ENCODE data around the gene CNKSR3.

The CNKSR3 gene

GRCh38 chr6:154390034-154390433 lies 120.5 kb downstream of the CNKSR3 start:
- no peak for DNase-seq (ENCODE audit: low read depth in 2 of 3, low spot score in 1 of 3)

- DNase-seq (ENCODE audit: low read depth in 2 of 3, low spot score in 1 of 3), result no peak
Measured at GRCh38 chr6:154388803-154389202, 121.7 kb downstream of the CNKSR3 start.

DNA sequence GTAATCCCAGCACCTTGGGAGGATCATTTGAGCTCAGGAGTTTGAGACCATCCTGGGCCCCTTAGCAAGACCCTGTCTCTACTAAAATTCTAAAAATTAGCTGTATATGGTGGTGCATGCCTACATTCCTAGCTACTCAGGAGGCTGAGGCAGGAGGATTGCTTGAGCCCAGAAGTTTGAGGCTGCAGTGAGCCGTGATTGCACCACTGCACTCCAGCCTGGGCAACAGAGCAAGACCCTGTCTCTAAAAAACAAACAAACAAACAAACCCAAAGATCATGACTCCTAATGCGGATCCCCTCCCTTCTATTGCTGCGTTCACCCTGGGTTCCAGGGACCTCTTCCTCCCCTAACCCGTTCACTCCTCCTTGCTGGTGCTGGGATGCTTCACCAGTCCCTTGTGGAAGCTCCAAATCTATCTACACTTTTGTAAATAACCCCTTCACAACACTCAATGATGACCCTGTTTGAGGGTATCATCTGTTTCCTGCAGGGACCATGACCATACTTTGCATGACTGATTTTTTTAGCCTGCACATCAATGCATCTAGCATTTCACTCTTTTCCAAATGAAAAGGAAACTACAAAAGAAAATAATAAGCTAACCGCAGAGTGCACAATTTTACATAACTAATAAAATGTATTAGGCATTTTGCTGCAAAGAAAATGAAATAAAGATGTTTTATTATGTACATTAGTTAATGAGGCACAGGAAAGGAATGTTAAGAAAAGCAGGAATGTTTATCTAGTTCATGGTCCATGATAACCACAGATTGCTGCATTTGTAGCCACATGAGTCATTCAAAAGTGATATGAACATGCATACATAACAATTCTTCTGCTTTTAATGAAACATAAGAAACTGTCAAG lies 123.4 kb downstream of the CNKSR3 start:
- DNase-seq (ENCODE audit: low read depth in 2 of 3, low spot score in 1 of 3), result no peak

GRCh38 chr6:154384191-154384590 lies 126.3 kb downstream of the CNKSR3 start:
- no peak for DNase-seq (ENCODE audit: low read depth in 2 of 3, low spot score in 1 of 3)

GRCh38 chr6:154383273-154383672 lies 127.2 kb downstream of the CNKSR3 start:
- DNase-seq (ENCODE audit: low read depth in 2 of 3, low spot score in 1 of 3), result no peak

DNA sequence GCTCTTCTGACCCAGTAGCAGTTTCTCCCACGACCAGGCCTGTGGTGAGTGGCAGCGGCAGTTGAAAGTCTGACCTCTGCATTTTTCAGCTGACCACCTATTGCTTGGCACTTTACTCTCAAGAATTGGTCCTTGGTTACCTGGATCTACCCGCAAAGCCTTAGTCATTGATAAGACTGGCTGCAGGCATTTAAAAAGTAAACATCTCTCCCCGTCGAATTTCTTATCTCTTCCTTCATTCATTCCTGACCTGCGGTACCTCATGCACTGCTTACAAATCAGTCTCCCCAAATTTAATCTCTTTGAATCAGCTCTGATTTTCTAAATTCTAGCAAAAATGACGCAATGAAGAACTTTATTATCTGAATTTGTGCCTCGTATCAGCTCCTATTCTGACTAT lies 127.7 kb downstream of the CNKSR3 start:
- DNase-seq (ENCODE audit: low read depth in 2 of 3, low spot score in 1 of 3), result no peak

DNA sequence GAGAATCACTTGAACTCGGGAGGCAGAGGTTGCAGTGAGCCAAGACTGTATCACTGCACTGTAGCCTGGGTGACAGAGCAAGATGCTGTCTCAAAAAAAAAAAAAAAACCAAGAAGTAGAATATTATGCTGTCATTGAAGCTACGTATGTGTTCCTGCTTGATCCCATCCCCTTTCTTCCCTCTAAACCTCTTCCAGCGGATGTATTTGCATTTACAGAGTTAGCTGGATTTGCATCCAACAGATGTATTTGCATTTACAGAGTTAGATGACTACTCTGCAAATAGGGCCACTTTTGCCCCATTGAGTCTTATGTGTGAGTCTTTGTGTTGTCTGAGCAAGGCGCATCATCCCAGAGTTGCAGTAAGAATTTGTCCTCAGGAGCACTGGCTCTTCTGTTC lies 128.9 kb downstream of the CNKSR3 start:
- DNase-seq (ENCODE audit: low read depth in 2 of 3, low spot score in 1 of 3), result no peak

DNA sequence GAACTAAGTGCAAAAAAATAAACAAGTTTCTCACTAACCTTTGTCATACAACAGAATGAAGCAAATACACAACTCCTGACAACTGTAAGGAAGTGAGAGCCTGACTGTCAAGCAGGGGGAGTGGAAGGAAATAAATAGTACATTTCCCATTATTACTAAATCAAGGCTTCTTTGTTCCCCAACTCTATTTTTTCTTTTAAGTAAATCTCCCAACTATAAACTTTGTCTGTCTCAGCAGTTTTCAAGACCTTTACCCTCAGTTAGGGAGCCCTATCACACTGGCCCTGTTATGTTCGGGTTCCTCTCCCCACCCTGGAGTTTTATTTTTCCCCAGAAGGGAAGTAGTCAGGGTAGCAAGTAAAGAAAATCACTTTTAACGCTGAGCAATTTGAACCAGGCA lies 129.7 kb downstream of the CNKSR3 start:
- no peak for DNase-seq (ENCODE audit: low read depth in 2 of 3, low spot score in 1 of 3)

DNA sequence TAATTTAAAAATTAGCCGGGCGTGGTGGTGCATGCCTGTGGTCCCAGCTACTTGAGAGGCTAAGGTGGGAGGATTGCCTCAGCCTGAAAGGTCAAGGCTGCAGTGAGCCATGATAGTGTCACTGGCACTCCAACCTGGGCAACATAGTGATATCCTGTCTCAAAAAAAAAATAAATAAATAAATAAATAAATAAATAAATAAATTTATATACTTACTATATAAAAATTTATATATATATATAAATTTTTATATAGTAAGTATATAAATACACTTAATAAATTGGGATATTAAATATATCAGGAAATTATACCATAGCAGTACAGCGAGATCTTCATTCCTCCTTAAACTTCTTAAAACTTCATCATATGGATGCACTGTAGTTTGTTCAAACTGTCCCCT lies 130.9 kb downstream of the CNKSR3 start:
- DNase-seq (ENCODE audit: low read depth in 2 of 3, low spot score in 1 of 3), result no peak

GRCh38 chr6:154378518-154378917 lies 132.0 kb downstream of the CNKSR3 start:
- DNase-seq (ENCODE audit: low read depth in 2 of 3, low spot score in 1 of 3), result no peak

- no peak for DNase-seq (ENCODE audit: low read depth in 2 of 3, low spot score in 1 of 3)
Measured at GRCh38 chr6:154377726-154378125, 132.8 kb downstream of the CNKSR3 start.

- no peak for DNase-seq (ENCODE audit: low read depth in 2 of 3, low spot score in 1 of 3)
Measured at GRCh38 chr6:154373971-154374370, 136.5 kb downstream of the CNKSR3 start.

GRCh38 chr6:154371281-154371680 lies 139.2 kb downstream of the CNKSR3 start:
- no peak for DNase-seq (ENCODE audit: low read depth in 2 of 3, low spot score in 1 of 3)

DNA sequence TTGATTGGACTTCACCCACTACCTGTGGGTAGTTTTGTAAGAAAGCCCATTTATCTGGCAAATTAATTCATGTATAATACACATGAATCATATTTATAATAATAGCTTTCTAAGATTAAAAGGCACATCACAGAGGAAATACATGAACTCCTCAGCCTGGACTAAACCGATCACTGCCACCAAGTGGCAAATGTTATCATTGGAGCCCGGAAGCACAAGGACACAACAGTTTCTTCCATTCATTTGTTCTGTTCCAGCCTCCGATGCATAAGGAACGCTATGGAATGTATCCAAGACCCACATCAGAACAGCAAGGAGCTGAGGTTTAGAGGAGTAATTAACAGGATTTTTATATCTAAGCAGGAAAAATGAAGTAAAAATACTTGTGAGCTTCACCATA lies 139.9 kb downstream of the CNKSR3 start:
- DNase-seq (ENCODE audit: low read depth in 2 of 3, low spot score in 1 of 3), result no peak

GRCh38 chr6:154367839-154368695 lies 142.4 kb downstream of the CNKSR3 start:
- no peak for DNase-seq (ENCODE audit: low read depth in 2 of 3, low spot score in 1 of 3)

DNA sequence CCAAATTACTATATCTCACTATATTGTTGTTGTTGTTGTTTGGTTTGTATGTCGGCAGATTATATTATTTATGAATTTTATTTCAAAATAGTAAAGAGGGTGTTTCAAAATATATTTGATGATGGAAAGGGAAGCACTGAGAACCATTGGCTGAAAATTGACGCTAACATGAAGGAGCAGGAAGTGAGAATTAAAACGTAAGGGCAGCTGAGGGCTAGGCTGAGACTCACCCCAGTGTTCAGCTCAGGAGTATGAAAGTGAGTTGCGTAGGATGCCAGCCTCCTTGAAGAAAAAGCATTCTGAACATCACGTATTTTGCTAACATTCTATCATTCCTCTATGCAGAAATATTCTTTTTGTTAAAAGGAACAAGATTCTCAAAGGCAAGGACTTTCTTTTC lies 143.1 kb downstream of the CNKSR3 start:
- DNase-seq (ENCODE audit: low read depth in 2 of 3, low spot score in 1 of 3), result no peak

DNA sequence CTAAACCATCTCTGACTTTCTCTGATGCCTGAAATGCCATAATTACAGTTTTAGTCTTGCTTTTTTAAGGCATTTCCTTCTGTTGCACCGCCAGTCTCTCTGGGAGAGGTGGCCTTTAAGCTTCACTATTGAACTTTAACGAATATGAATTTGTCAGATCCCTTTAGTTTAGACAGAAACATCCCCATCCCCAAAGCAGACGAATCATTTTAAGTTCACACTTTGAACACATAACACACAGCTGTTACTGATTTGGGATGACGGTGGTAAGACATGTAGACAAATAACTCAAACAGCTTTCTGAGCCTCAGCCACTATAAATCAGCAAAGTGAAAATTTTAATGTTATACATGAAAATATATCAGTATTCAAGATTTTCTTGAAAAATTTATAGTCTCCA lies 146.7 kb downstream of the CNKSR3 start:
- DNase-seq (ENCODE audit: low read depth in 2 of 3, low spot score in 1 of 3), result no peak

- DNase-seq (ENCODE audit: low read depth in 2 of 3, low spot score in 1 of 3), result no peak
Measured at GRCh38 chr6:154361476-154361875, 149.0 kb downstream of the CNKSR3 start.

- DNase-seq (ENCODE audit: low read depth in 2 of 3, low spot score in 1 of 3), result no peak
Measured at GRCh38 chr6:154360476-154360875, 150.0 kb downstream of the CNKSR3 start.

DNA sequence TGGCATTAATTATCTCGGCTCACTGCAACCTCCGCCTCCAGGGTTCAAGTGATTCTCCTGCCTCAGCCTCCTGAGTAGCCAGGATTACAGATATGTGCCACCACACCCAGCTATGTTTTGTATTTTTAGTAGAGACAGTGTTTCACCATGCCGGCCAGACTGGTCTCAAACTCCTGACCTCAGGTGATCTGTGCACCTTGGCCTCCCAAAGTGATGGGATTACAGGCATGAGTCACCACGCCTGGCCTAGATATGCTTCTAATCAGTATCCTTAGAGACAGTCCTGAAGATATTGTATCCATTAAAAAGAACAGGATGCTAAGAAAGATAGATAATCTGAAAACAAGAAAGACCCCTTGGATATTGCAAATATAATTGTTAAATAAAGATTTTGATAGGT lies 150.8 kb downstream of the CNKSR3 start:
- DNase-seq (ENCODE audit: low read depth in 2 of 3, low spot score in 1 of 3), result no peak

DNA sequence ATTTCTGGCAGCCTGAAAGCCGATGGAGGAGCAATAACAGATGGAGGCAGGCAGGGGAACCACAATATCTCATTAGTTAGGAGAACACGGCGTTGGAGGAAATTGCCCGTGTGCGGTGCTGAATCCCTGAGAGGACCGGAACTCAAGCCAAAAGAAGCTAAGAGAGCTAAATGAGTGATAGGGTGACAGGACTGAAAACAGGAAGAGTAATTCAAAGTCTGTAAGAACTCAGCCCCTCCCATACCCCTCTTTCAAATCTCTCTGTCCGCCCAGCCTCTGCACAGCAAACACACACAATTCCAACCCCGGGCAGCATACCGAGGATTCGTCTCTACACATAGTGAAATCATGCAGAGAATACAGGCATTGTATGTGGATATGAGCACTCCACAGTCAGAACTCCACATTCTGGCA lies 151.3 kb downstream of the CNKSR3 start:
- no peak for DNase-seq (ENCODE audit: low read depth in 2 of 3, low spot score in 1 of 3)

- DNase-seq (ENCODE audit: low read depth in 2 of 3, low spot score in 1 of 3), result no peak
Measured at GRCh38 chr6:154358019-154358545, 152.4 kb downstream of the CNKSR3 start.
